Testis (tissue), 3 donors: Measurements from ENCODE around the gene PGLYRP2. TPM values are rescaled to one million over a fixed set of nuclear protein-coding genes. Genes with fewer than 3 reads are reported as not detected.
"Not testable (repeated sequence)": the region's sequence is repeated elsewhere in the genome, so short reads cannot be mapped to it uniquely, and the experiment has no call there.

Experiments used
- DNase-seq: peaks from one replicate; pipeline ENCODE4 v3.0.0-alpha.2; 2019
- H3K27ac ChIP-seq, 2 donors: fragments of 200-600 bp; sonication (generic); one replicate each; pipeline ENCODE4 v1.5.1; 2019
- H3K27me3 ChIP-seq: fragments of 200-600 bp; sonication (generic); one replicate; pipeline ENCODE4 v1.5.1; 2019
- H3K36me3 ChIP-seq: fragments of 200-600 bp; sonication (generic); one replicate; pipeline ENCODE4 v1.5.1; 2017; ENCODE audit warnings: low read depth; ENCODE audit errors: missing control alignments
- H3K4me1 ChIP-seq: fragments of 200-600 bp; sonication (generic); one replicate; pipeline ENCODE4 v1.5.1; 2019
- H3K4me3 ChIP-seq, 2 donors: fragments of 200-600 bp; sonication (generic); one replicate each; pipeline ENCODE4 v1.5.1; 2017 to 2019
- H3K9me3 ChIP-seq: fragments of 200-600 bp; sonication (generic); one replicate; pipeline ENCODE4 v1.5.1; 2017
- POLR2A ChIP-seq: fragments of 450-650 bp; IDR thresholded peaks from one replicate; pipeline ENCODE4 v1.6.1; 2017; ENCODE audit warnings: antibody characterized with exemption, mild to moderate bottlenecking, moderate library complexity
- WGBS, 2 donors: methylation state at CpG; one replicate each; pipeline ENCODE4 v1.1.5; 2018; 5-methylcytosine and 5-hydroxymethylcytosine counted together
- intact Hi-C: fragments of 100-400 bp; cut with DNase I; formaldehyde crosslinking; loops from one replicate; pipeline ENCODE4 v1.15.1; 2023; ENCODE audit warnings: low total_unique reads
- polyA plus RNA-seq: library from polyadenylated mRNA; stranded (reverse); fragments of 350-450 nt; fragmentation: Illumina TruSeq; extraction: RNeasy Lipid Tissue Mini Kit (QIAGEN cat#74804); gene quantifications from one replicate; pipeline ENCODE4 v1.2.3, GENCODE V29; 2014; ENCODE audit warnings: low read depth, low replicate concordance; ENCODE audit not compliant: insufficient read depth
- total RNA-seq, 2 donors: library from RNA; depleted of rRNA; stranded (reverse); fragments of >200 nt; gene quantifications; one replicate each; pipeline ENCODE4 v1.2.3, GENCODE V29; 2016
- TF ChIP-seq, protein P1 (sequence below), 3 experiments: fragments of 450-650 bp in 2 of 3; fragments of 200-600 bp in 1 of 3; sonication (generic) in 1 of 3; IDR thresholded peaks; one replicate each; pipeline ENCODE4 v1.5.1; 2016 to 2019; ENCODE audit warnings: antibody characterized with exemption in 3 of 3, mild to moderate bottlenecking in 2 of 3, moderate library complexity in 1 of 3

The PGLYRP2 gene
- total and polyA plus RNA-seq, 3 donors from 2014 or later: 27.8 to 44.4 (median 43.7) TPM

DNA sequence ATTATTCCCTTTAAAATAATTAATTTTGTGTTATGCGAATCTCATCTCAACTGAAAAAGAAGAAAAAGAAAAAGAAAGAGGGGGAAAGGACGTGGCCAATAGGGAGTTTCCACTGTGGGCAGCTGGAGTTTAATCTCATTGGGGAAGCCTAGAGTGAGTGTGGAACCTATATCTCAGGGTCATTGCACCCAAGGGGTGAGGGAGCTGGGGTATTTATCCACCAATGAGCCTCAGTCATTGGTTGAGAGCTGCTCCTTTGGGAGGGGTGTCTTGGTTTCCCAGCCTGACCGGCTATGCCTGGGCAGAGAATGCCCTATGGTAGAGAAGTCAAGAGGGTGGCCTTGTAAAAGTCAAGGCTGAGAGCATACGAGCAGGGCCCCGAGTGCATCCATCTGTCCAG is 45.5 kb upstream of the PGLYRP2 start:
- intact Hi-C loops: no loop called here
- DNase-seq: no peak
- no peak for TF ChIP-seq POLR2A
- TF ChIP-seq, protein P1, sequence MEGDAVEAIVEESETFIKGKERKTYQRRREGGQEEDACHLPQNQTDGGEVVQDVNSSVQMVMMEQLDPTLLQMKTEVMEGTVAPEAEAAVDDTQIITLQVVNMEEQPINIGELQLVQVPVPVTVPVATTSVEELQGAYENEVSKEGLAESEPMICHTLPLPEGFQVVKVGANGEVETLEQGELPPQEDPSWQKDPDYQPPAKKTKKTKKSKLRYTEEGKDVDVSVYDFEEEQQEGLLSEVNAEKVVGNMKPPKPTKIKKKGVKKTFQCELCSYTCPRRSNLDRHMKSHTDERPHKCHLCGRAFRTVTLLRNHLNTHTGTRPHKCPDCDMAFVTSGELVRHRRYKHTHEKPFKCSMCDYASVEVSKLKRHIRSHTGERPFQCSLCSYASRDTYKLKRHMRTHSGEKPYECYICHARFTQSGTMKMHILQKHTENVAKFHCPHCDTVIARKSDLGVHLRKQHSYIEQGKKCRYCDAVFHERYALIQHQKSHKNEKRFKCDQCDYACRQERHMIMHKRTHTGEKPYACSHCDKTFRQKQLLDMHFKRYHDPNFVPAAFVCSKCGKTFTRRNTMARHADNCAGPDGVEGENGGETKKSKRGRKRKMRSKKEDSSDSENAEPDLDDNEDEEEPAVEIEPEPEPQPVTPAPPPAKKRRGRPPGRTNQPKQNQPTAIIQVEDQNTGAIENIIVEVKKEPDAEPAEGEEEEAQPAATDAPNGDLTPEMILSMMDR (IDR thresholded peaks at IDR 0.05): no peak
- Histone ChIP-seq H3K36me3 (no peaks in the 10 kb centered on the region), H3K4me1 (no peaks in the 10 kb centered on the region), H3K27ac (no peak overlapping the region), H3K27me3 (no peaks in the 10 kb centered on the region), H3K9me3 (no peaks in the 10 kb centered on the region), H3K4me3 (no peak overlapping the region)
- 73 to 79% methylated on average over 5 of the region's 5 CpGs for WGBS, 2 donors

DNA sequence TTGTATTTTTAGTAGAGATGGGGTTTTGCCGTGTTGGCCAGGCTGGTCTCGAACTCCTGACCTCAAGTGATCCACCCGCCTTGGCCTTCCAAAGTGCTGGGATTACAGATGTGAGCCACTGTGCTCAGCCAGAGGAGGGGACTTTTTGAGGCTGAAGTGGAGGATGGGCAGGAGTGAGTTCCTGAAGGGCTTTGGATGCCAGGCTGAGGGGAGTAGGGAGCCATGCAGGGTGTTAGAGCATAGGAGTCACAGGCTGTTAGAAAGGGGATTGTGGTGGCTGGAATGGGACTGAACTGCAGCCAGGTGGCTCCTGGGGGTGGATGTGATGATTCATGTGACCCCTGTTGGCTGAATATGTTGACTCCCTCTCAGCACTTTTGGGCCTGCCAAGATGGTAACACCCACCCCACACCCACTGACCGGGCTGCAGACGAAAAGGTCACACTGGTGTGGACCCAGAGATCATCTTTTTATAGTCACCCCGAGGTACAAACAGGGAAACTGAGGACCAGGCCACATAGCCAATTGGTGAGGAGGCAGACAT is 40.2 kb upstream of the PGLYRP2 start:
- H3K27ac ChIP-seq: no peak overlapping the region
- intact Hi-C loops: no loop called here
- no peak overlapping the region for H3K4me3 ChIP-seq
- no peaks in the 10 kb centered on the region for H3K36me3 ChIP-seq
- H3K4me1 ChIP-seq: no peaks in the 10 kb centered on the region
- no peaks in the 10 kb centered on the region for H3K9me3 ChIP-seq
- H3K27me3 ChIP-seq: no peaks in the 10 kb centered on the region
- WGBS, 2 donors: 77 to 85% methylated on average over 6 of the region's 6 CpGs
- DNase-seq: no peak
- TF ChIP-seq POLR2A: no peak
- TF ChIP-seq, protein P1 (IDR thresholded peaks at IDR 0.05): no peak

DNA sequence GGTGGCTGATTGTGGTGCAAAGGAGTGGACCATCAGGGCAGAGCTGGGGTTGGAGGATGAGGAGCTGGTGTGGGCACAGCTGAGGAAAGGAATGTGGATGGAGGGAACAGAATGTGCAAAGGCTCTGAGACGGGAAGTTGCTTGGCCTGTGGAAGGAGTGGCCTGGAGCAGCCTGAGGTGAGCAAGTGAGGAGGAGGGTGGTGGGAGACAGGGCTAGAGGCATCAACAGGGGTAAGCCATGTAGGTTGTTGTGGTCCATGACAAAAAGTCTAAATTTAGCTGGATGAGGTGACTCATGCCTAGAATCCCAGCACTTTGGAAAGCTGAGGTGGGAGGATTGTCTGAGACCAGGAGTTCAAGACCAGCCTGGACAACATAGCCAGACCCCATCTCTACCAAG is 38.5 kb upstream of the PGLYRP2 start:
- intact Hi-C loops: no loop called here
- no peak overlapping the region for H3K27ac ChIP-seq
- no peaks in the 10 kb centered on the region for H3K27me3 ChIP-seq
- no peak overlapping the region for H3K4me3 ChIP-seq
- no peaks in the 10 kb centered on the region for H3K9me3 ChIP-seq
- H3K4me1 ChIP-seq: no peaks in the 10 kb centered on the region
- H3K36me3 ChIP-seq: no peaks in the 10 kb centered on the region
- WGBS, 2 donors: 93 to 97% methylated on average over 1 of the region's 1 CpG
- TF ChIP-seq, protein P1 (IDR thresholded peaks at IDR 0.05): no peak
- no peak for TF ChIP-seq POLR2A
- no peak for DNase-seq

DNA sequence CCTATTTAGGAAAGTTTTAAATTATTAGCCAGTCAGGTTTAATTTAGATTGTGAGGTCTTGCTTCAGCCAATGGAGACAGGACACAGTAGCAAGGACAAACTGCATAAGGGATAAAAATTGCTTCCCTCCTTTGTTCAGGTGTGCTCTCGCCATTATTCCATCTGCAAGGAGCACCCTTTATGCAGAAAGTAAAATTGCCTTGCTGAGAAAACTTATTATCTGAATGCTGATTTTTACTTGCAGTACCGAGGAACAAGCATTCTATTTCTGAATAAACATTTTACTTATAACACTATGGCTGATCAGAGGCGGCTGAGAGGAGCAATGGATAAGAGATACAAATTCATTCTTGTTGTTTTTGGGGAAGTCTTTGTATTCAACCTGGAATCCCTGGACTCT is 37.1 kb upstream of the PGLYRP2 start:
- H3K4me1 ChIP-seq: no peaks in the 10 kb centered on the region
- DNase-seq: no peak
- H3K9me3 ChIP-seq: no peaks in the 10 kb centered on the region
- no peaks in the 10 kb centered on the region for H3K36me3 ChIP-seq
- no peak overlapping the region for H3K27ac ChIP-seq
- WGBS, 2 donors: 89% methylated on average over 3 of the region's 3 CpGs
- H3K4me3 ChIP-seq: no peak overlapping the region
- intact Hi-C loops: no loop called here
- TF ChIP-seq, protein P1 (IDR thresholded peaks at IDR 0.05): no peak
- TF ChIP-seq POLR2A: no peak
- no peaks in the 10 kb centered on the region for H3K27me3 ChIP-seq

DNA sequence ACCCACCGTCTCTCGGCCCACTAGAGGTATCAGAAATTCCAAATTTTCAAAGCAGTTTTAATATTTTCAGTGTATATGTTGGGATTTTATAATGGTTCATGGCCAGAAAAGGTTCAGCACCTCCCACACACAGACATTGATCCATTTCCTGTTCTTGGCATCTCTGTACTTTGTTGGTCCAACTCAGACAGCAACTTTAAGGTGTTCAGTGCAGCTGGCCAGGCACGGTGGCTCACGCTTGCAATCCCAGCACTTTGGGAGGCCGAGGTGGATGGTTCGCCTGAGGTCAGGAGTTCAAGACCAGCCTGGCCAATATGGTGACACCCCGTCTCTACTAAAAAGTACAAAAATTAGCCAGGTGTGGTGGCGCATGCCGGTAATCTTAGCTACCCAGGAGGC is 35.9 kb upstream of the PGLYRP2 start:
- H3K27me3 ChIP-seq, DNase-seq, H3K9me3 ChIP-seq, H3K4me3 ChIP-seq, H3K27ac ChIP-seq, intact Hi-C loops, H3K4me1 ChIP-seq, H3K36me3 ChIP-seq: not testable (repeated sequence)
- 85 to 87% methylated on average over 9 of the region's 9 CpGs for WGBS, 2 donors
